Measurements from ENCODE around the gene PDZRN3.

PDZRN3 gene

GRCh38 chr3:73448041-73448440 lies 176.7 kb downstream of the PDZRN3 start:
- DNase-seq = no peak

- no peak for DNase-seq
Observed at GRCh38 chr3:73447111-73447510, 177.6 kb downstream of the PDZRN3 start.

- DNase-seq = no peak
Observed at GRCh38 chr3:73446467-73447110, 178.2 kb downstream of the PDZRN3 start.

- DNase-seq = no peak
Observed at GRCh38 chr3:73442886-73443285, 181.9 kb downstream of the PDZRN3 start.

GRCh38 chr3:73442152-73442551 lies 182.6 kb downstream of the PDZRN3 start:
- DNase-seq = no peak

GRCh38 chr3:73437828-73438227 lies 186.9 kb downstream of the PDZRN3 start:
- no peak for DNase-seq

- no peak for DNase-seq
Observed at GRCh38 chr3:73435055-73435454, 189.7 kb downstream of the PDZRN3 start.

- DNase-seq = no peak
Observed at GRCh38 chr3:73433687-73434086, 191.1 kb downstream of the PDZRN3 start.

GRCh38 chr3:73433079-73433478 lies 191.7 kb downstream of the PDZRN3 start:
- no peak for DNase-seq

GRCh38 chr3:73432706-73433032 lies 192.1 kb downstream of the PDZRN3 start:
- DNase-seq = no peak

GRCh38 chr3:73432023-73432705 lies 192.6 kb downstream of the PDZRN3 start:
- peak; percentile 9 for DNase-seq

- DNase-seq = no peak
Observed at GRCh38 chr3:73431183-73431900, 193.4 kb downstream of the PDZRN3 start.

GRCh38 chr3:73427048-73427706 lies 197.6 kb downstream of the PDZRN3 start:
- no peak for DNase-seq

GRCh38 chr3:73426606-73427005 lies 198.1 kb downstream of the PDZRN3 start:
- DNase-seq = no peak

- no peak for DNase-seq
Observed at GRCh38 chr3:73423116-73423515, 201.6 kb downstream of the PDZRN3 start.

GRCh38 chr3:73422571-73422970 lies 202.2 kb downstream of the PDZRN3 start:
- no peak for DNase-seq

- DNase-seq = no peak
Observed at GRCh38 chr3:73419942-73420341, 204.8 kb downstream of the PDZRN3 start.

GRCh38 chr3:73419179-73419803 lies 205.4 kb downstream of the PDZRN3 start:
- DNase-seq = no peak

- DNase-seq = no peak
Observed at GRCh38 chr3:73418681-73419080, 206.1 kb downstream of the PDZRN3 start.

- no peak for DNase-seq
Observed at GRCh38 chr3:73415118-73415517, 209.6 kb downstream of the PDZRN3 start.

- no peak for DNase-seq
Observed at GRCh38 chr3:73413619-73414018, 211.1 kb downstream of the PDZRN3 start.

- DNase-seq = no peak
Observed at GRCh38 chr3:73411993-73412392, 212.7 kb downstream of the PDZRN3 start.

GRCh38 chr3:73411545-73411944 lies 213.2 kb downstream of the PDZRN3 start:
- no peak for DNase-seq
